GM19240 (cell line): Measurements from ENCODE around the gene S100A3.
"Not testable (repeated sequence)": the region's sequence is repeated elsewhere in the genome, so short reads cannot be mapped to it uniquely, and the experiment has no call there.

ENCODE experiments used
- DNase-seq: peaks from one replicate; pipeline ENCODE4 v3.0.0; 2011; ENCODE audit warnings: low spot score; ENCODE audit not compliant: insufficient read length

The S100A3 gene

DNA sequence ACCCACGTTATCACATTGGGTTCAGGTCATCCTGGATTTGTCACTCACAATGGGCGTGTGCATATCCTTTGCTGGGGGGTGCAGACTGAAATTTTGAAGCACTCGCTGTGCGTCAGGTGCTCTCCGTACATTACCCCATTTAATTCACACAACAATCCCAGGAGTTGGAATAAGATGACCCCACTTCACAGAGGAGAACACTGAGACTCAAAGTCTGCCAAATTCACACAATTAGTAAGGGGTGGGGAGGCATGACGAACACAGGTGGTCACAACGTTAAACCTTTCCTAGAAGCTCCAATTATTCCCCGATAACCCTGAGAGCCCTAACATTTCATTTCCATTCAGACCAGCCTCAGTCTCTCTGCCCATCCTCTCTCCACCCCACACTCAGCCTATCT, 20.4 kb upstream of the S100A3 start:
- DNase-seq: no peak

DNA sequence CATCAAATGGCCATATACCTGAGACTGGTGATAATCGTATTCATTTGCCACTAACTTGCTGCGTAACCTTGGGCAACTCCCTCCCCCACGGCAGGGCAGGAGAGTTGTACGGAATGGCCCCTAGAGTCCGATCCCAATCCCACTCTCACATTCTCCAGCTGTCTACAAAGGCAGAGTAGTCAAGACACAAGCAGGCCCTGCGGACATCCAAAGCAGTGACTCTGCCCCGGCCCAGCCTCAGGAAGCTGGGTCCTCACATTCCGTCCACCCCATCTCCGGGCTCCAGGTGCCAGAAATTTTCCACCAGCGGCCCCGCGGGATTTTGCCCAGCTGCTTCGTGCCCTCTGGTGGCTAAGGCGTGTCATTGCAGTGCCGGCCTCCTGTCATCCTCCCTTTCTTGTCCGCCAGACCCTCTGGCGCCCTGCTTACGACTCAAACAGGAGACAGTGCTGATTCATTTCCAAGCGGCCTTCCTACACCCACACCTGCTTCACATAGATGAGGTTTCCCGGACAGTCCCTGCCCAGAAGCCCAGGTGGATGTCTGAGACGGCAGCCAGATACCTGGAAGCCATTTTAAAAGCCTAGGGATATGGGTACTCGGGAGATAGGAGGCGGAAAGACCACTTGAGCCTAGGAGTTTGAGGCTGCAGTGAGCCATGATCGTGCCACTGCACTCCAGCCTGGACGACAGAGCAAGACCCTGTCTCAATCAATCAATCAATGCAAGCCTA, 19.5 kb upstream of the S100A3 start:
- DNase-seq: peak; percentile 85

DNA sequence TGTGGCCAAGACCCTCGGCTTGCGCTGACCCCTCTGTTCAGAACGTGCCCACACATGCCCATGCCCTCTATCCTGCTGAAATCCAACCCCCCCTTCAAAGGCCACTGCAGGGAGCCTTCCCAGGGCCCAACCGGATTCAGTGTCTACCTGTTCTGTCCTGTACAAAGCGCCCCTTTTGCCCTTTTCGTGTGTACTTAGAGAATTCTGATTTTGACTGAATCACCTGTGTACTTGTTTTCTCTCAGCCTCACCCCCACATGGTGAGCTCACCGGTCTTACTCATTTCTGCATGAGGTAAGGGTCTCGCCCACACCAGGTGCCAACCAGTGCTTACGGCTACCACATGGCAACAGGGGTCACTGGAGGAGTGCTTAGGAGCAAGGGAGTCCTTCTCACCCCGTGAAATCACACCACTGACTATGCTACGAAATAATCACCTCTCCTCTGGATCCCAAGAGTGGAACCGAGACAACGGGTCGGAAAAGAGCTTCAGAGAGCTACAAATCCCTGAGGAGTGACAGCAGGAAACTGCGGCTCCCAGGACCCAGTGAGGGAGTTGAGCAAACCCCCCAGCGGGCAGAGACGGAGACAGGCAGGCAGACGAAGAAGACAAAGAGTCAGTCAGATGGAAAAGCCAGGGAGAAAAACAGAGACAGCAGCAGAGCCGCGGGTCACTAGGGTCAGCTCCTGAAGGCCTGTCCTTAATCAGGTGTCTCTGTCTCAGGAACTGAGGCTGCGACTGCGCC, 18.7 kb upstream of the S100A3 start:
- DNase-seq: no peak

DNA sequence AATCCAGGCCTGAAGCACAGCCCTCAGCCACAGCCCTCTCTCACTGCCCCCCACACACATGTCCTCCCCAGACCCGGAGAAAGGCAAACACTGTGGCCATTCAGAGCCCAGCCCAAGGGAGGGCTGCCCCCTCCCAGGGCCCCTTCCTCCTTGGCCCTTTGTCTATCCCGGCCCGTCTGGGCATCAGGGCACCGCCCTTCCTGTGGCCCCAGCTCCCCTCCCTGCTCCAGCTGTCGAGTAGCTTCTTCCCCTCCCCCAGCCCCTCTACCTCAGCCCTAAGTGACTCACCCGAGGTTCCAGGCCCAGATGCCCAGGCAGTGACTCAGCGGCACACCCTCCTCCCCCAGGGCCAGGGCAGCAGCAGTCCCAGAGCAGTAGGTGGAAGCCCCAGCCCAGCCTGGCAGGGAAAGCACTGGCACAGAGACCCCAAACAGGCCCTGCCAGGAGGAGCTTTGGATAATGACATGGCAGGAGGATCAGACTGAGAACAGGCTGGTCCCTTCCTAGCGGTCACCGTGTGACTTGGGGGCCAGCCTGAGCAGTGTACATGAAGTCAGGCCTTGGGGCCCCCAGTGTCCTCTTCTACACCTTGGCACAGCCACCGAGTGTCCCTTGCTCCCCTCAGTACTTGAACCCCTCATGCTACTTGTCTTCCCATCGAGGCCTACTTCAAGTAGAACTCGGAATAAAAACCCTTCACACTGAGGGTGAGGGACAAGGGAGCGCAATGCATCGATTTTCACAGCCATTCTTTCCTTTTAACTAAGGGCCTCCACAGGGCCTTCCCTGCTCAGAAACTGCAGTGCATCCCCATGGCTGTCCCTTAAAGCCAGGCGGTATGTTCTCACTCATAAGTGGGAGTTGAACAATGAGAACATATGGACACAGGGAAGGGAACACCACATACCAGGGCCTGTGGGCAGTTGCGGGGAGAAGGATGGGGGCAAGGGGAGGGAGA, 17.6 kb upstream of the S100A3 start:
- DNase-seq: no peak

DNA sequence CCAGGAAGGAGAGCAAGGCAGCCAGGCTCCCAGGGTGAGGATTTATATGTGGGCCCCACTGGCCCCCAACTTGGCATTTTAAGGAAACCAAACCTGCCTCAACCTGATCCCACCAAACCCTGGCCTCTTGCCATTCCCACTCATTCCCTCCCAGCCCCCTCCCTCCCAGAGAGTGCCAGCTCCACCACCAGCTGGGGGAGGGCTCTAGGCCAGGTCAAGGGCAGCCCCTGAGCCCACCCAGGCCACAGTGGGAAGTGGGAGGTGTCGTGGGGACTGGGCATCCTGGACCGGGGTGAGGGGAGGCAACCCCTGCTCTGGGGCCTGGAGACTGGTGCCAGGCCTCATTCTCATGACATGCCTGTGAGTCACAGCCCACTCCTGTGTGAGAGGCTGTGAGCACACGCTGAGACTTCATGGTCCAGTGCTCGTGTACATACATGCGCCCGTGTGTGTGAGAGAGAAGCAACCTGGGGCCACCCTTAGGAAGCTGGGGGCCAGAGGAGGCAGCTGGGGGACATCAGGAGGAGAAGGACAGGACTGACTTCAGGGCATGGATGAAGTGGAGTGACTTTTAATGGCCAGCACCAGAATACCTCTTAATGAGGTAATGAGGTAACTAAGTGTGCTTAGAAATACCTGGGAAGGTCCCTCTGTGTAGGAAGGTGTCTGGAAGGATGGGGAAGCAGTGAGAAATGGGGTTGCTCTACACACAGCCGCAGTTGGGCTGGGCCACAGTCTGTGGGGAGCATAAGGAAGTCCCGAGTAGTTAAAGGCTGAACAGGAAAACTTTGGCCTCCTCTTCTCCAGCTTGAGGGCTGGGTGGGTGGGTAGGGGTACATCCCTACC, 16.7 kb upstream of the S100A3 start, which contains the start of gene S100A2:
S100A2 (minus strand) TSS at position 316 of the 846 bp plus-strand sequence. CDS start 1,967 bp downstream, outside the sequence.
- DNase-seq: no peak

DNA sequence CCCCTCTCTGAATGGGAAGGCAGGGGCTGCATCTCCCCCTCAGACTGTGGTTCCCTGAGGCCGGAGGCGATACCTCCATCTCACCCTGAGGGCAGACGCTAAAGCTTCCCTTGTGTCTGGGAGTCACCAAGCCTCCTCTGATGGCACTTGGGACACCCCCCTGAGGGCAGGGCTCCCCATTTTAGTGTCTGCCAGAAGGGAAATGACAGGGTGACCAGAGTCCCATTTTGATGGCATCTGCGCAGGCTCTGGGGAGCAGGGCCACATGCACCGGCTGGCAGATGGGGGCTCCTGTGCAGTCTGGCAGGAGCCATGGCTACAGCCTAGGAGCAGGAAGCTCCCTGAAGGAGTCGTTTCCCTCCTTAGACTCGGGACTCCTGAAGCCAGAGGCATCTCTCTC, 14.9 kb upstream of the S100A3 start:
- DNase-seq: no peak

DNA sequence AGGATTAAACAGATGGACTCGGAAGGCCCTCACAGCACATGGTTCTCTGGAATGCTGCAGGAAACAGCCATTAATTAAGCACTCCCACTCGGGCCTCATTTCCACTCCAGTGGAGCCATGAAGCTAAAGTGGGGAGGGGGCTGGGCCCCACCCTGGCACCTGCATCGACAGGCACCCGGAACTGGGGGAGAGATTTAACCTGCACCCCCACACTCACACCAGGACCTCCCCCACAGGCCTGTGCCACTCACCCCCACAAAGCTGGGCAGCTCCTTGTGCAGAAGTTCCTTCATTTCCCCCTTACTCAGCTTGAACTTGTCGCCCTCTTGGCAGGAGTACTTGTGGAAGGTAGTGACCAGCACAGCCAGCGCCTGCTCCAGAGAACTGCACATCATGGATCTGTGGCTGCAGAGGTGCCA, 14.4 kb upstream of the S100A3 start:
- DNase-seq: no peak

DNA sequence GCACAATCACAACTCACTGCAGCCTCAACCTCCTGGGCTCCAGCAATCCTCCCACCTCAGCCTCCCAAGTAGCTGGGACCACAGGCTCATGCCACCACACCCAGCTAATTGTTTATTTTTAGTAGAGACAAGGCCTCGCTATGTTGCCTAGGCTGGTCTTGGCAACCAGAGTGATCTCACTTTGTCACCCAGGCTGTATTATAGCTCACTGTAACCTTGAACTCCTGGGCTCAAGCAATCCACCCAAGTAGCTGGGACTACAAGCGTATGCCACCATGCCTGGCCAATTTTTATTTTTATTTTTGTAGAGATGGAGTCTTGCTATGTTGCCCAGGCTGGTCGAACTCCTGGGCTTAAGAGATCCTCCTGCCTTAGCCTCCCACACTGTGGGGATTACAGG, 13.0 kb upstream of the S100A3 start:
- not testable (repeated sequence) for DNase-seq

DNA sequence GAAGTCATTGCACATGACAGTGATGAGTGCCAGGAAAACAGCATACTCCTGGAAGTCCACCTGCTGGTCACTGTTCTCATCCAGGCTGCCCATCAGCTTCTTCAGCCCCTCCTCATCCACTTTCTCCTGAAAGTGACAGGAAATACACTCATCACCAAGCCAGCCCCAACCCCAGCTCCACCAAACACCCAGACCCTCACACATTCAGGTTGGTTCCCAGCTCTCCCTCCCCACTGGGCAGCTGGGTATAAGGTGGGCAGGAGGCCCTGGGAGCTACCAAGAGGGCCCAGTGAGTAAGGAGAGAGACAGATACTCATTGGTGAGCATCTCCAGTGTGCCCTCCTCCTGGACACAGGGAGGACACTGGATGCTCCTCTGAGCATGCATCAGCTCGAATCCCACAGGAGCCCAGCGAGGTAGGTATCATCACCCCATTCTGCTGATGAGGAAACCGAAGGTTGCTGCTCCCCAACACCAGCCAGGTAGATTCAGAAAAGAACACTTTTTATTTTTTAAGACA, 12.5 kb upstream of the S100A3 start:
- DNase-seq: no peak

DNA sequence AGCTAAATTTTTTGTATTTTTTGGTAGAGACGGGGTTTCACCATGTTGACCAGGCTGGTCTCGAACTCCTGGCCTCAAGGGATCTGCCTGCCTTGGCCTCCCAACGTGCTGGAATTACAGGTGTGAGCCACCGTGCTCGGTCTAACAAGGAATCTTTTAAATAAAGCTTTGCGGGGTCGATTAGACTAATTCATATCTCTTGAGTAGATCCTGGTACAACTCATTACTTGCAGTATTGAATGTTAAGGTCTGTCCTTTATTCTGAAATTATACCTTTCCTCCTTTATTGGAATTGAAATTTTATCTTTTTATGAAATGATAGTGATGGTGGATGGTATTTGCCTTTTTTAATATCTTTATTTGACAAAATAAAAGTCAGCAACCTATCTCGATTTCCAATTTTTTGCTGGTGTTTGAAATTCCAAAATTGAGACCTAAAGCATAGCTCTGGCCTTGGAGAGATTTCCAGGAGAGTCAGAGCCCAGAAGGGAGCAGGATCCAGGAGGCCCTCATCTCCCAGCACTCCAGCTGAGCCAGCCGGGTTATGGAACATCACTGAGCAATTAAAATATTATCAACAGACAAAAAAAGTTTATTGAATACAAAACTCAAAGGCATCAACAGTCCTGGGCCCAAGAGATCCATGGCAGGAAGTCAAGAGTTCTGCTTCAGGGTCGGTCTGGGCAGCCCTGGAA, 11.9 kb upstream of the S100A3 start:
- no peak for DNase-seq

DNA sequence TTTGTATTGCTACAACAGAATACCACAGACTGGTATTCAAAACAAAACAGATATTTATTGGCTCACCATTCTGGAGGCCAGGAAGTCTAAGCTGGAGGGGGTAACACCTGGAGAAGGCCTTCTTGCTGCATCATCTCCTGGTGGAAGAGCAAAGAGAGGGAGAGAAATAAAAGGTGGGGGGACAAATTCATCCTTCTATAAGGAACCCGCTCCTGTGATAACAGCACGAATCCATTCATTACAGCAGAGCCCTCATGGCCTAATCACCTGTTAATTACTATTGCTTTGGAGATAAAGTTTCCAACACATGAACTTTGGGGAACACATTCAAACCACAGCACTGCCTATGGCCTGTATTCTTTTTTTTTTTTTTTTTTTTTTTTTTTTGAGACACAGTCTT, 11.2 kb upstream of the S100A3 start:
- DNase-seq: no peak

DNA sequence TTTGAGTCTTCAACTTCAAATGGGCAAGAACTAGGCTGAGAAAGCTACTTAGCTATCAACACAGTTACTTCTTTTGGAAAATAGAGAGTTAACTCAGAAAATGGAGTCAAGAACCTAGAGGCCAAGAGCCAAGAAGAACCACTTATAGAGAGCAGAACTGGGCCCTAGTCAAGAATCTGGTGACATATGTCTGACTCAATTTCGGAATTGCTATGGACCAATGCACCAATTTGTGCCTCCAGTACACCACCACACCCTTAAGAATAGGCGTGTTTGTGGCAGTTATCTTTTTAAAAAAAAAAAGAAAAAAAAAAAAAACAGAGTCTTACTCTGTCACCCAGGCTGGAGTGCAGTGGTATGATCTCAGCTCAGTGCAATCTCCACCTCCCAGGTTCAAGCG, 8.8 kb upstream of the S100A3 start:
- no peak for DNase-seq

DNA sequence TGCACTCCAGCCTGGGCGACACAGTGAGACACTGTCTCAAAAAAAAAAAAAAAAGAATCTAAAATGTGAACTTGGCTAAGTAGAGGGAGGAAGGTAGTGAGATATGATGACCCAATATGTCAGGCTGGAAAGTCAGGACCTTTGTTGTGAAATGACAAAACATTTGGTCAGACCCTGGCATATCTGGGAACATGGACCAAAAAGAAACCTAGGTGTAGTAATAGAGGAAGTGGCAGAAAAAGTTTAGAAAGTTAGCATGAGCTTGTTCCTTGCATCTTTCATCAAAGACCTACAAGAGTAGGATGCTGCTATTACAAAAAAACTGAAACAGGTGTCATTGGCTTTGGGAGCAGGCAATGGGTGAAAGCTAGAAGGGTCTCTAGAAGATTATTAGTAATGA, 7.3 kb upstream of the S100A3 start:
- no peak for DNase-seq

DNA sequence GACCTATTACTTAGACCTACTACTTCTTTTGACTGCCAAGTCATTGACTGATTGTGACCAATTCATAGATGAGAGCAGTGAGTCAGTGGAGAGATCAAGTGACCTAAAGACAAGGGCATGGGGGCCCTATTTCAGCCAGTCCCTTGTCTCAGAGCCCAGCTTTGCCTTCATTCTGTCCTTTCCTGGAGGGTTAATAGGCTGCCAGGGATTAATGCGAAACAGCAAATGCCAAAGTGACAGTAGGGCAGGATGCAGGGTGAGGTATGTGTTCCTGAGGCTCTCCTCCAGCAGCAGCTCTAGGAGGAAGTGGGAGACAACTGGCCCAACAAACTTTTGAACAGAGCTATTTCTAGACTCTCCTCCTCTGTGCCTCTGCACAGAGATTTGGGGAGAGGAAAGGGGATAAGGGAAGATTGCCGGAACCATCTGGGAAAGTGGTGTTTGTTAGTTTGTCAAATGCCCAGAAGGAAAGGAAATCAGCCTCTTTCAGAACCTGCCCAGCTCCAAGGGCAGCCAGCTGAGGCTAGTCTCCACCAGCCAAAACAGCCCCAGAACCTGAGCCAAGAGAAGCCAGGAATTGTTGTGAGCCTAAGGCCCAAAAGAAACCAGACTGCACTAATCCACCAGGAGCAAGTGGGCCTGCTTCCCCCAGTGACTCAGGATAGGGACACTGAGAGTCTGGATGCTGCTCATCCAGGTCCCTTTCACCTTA, 4.9 kb upstream of the S100A3 start:
- no peak for DNase-seq

DNA sequence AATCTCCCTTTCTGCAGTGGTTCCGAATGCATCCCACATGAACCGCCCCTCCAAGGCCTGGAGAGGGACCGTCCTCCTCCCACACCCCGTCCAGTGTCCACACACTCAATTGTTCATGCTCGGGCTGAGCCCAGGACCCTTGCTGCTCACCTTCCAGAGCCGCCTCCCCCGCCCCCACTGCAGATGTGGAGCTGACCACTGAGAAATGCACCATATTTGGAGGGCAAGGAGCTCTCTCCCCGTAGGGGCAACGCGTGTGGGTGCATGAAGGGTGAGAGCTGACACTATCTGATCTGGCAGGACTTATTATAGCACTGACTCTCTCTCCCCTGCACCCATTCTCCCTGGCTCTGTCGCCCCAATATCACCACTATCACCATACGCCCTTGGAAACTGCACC, 4.0 kb upstream of the S100A3 start:
- DNase-seq: no peak

DNA sequence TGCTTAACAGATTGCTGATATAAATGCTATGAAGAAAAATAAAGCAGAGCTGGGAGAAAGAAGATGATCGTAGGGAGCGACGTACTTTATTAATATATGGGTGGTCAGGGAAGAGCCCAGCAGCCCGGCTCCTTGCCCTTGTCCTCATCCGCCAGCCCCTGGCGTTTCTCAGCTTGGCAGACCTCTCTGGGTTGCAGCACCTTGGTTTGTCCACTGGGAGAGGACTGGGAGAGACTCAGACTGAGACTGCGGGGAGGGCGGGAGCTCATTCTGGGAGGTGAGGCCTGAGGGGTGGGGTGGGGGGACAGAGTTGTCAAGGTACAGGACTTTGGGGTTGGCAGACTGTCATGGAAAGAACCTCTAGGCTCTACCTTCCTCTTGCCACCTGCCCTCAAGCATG, 3.3 kb upstream of the S100A3 start:
- no peak for DNase-seq

DNA sequence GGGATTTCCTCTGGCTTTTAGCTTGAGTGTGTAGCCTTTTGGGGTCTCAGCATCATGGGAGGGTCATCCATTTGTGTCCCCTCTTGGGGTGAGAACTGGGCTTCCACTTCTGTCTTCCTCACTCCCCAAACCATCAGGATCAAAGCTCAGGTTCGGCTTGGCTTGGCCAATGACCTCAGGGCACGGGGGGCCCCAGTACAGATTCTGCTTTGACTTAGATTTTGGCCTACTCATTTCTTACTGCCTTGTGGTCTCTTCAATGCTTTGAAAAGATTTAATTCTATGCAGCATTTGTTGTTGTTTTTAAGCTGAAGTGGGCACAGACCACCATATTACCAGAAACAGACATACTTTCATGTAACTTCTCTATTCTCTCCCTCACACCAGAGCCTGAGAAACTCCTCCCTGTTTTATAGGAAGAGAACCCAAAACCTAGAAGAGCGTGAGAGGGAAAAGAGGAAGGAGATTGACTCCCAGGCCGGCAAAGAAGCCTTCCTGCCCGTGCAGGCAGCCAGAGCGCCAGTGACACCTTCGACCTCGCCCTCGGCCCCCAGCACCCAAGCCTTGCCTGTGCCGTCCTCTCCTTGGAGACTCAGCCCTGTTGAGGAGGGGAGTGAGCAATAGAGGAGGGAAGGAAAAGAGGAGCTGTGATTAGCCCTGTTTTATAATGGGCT, 1.9 kb upstream of the S100A3 start:
- no peak for DNase-seq

DNA sequence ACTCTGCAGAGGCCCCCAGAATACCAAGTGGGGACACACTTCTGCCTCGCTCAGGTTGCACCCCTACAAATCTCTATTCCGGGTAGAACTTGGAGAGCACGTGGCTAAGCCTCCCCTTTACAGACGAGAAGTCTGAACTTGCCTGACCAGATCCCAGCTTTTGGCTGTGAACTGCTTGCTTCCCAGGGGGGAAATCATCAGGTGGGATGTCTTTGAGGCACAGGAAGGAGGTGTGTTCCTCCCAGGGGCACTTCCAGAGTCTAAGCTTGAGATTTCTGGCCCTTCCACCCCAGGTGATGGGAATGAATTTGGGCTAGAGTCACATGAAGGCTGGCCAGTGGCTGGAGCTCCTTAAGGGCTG, 1.3 kb upstream of the S100A3 start:
- no peak for DNase-seq
